Karpas-422 (cell line): ENCODE measurements around the gene PRKAG2. TPM values are rescaled to one million over a fixed set of nuclear protein-coding genes. Genes with fewer than 3 reads are reported as not detected.

ENCODE experiments used
- DNase-seq: peaks from one replicate; pipeline ENCODE4 v3.0.0-alpha.2; 2015
- H2AFZ ChIP-seq: fragments of 200-600 bp; sonication (generic); 2 replicates; pipeline ENCODE4 v1.6.1; 2014; ENCODE audit warnings: antibody characterized with exemption, low read length, mixed read lengths
- H3K27ac ChIP-seq: fragments of 200-600 bp; sonication (generic); 2 replicates; pipeline ENCODE4 v1.5.1; 2014; ENCODE audit warnings: mild to moderate bottlenecking, low read length, moderate library complexity
- H3K27me3 ChIP-seq: fragments of 200-600 bp; sonication (generic); 2 replicates; pipeline ENCODE4 v1.6.1; 2014; ENCODE audit warnings: low read length, mixed read lengths
- H3K36me3 ChIP-seq: fragments of 200-600 bp; sonication (generic); 2 replicates; pipeline ENCODE4 v1.6.1; 2014; ENCODE audit warnings: low read length, mixed read lengths; ENCODE audit not compliant: insufficient read depth
- H3K4me1 ChIP-seq: fragments of 200-600 bp; sonication (generic); 2 replicates; pipeline ENCODE4 v1.6.1; 2014; ENCODE audit warnings: mild to moderate bottlenecking, low read length, mixed read lengths
- H3K4me2 ChIP-seq: fragments of 200-600 bp; sonication (generic); 2 replicates; pipeline ENCODE4 v1.6.1; 2014; ENCODE audit warnings: low read length, low read depth, mild to moderate bottlenecking; ENCODE audit not compliant: poor library complexity, severe bottlenecking
- H3K4me3 ChIP-seq: fragments of 200-600 bp; sonication (generic); 2 replicates; pipeline ENCODE4 v1.5.1; 2014; ENCODE audit warnings: mild to moderate bottlenecking, antibody characterized with exemption, low read length, mixed read lengths
- H3K79me2 ChIP-seq: fragments of 200-600 bp; sonication (generic); 2 replicates; pipeline ENCODE4 v1.6.1; 2014; ENCODE audit warnings: mild to moderate bottlenecking, low read length, mixed read lengths
- H3K9ac ChIP-seq: fragments of 200-600 bp; sonication (generic); 2 replicates; pipeline ENCODE4 v1.6.0; 2014; ENCODE audit warnings: low read length
- H3K9me2 ChIP-seq: fragments of 200-600 bp; sonication (generic), shearing (Covaris generic); replicated peaks from 2 replicates; pipeline ENCODE4 v1.6.0; 2014; ENCODE audit warnings: mild to moderate bottlenecking, low read length, moderate library complexity; ENCODE audit not compliant: insufficient read depth
- H3K9me3 ChIP-seq: fragments of 300-700, 200-600 bp; sonication (generic); 2 replicates; pipeline ENCODE4 v1.6.1; 2014; ENCODE audit warnings: low read length, mixed read lengths
- H4K20me1 ChIP-seq: fragments of 200-600 bp; sonication (generic); 2 replicates; pipeline ENCODE4 v1.6.1; 2014; ENCODE audit warnings: mild to moderate bottlenecking, antibody characterized with exemption, low read length, low read depth; ENCODE audit not compliant: insufficient read depth
- total RNA-seq: library from RNA; depleted of rRNA; stranded (reverse); fragments of >200 nt; shearing (Covaris generic); gene quantifications from 2 replicates; pipeline ENCODE4 v1.2.3, GENCODE V29; 2014; ENCODE audit warnings: low replicate concordance

Gene PRKAG2
- total RNA-seq, 1 experiment from 2014 or later, result 6.3 TPM

- Histone ChIP-seq H3K4me2 (no peak overlapping the region), H3K9me3 (no peaks in the 10 kb centered on the region), H3K27me3 (no peaks in the 10 kb centered on the region), H3K4me3 (no peak overlapping the region), H3K9me2 (no peaks in the 10 kb centered on the region), H3K27ac (no peak overlapping the region), H3K36me3 (no peaks in the 10 kb centered on the region), H3K4me1 (no peaks in the 10 kb centered on the region), H3K9ac (no peak overlapping the region), H3K79me2 (no peaks in the 10 kb centered on the region), H2AFZ (no peak overlapping the region), H4K20me1 (no peaks in the 10 kb centered on the region)
- DNase-seq, result no peak
These were observed 54.9 kb downstream of the PRKAG2 start for GRCh38 chr7:151821806-151822540.

GRCh38 chr7:151821226-151821625, 55.7 kb downstream of the PRKAG2 start:
- Histone ChIP-seq H4K20me1 (no peaks in the 10 kb centered on the region), H3K27ac (no peak overlapping the region), H3K9ac (no peak overlapping the region)

GRCh38 chr7:151820491-151821105, 56.3 kb downstream of the PRKAG2 start:
- Histone ChIP-seq H4K20me1 (no peaks in the 10 kb centered on the region), H3K27me3 (no peaks in the 10 kb centered on the region), H3K79me2 (no peaks in the 10 kb centered on the region), H3K4me2 (no peak overlapping the region), H3K9me2 (no peaks in the 10 kb centered on the region), H3K36me3 (no peaks in the 10 kb centered on the region), H3K4me3 (no peak overlapping the region), H3K27ac (no peak overlapping the region), H3K4me1 (no peaks in the 10 kb centered on the region), H3K9ac (no peak overlapping the region), H3K9me3 (no peaks in the 10 kb centered on the region), H2AFZ (no peak overlapping the region)
- DNase-seq, result no peak

More at GRCh38 chr7:151821226-151821625, 55.7 kb downstream of the PRKAG2 start:
- Histone ChIP-seq H3K9me2 (no peaks in the 10 kb centered on the region), H3K4me2 (no peak overlapping the region), H3K27me3 (no peaks in the 10 kb centered on the region), H3K36me3 (no peaks in the 10 kb centered on the region), H3K4me3 (no peak overlapping the region), H3K9me3 (no peaks in the 10 kb centered on the region), H2AFZ (no peak overlapping the region), H3K4me1 (no peaks in the 10 kb centered on the region), H3K79me2 (no peaks in the 10 kb centered on the region)
- DNase-seq, result no peak

GRCh38 chr7:151819866-151820265, 57.0 kb downstream of the PRKAG2 start:
- Histone ChIP-seq H3K9me2 (no peaks in the 10 kb centered on the region), H3K27me3 (no peaks in the 10 kb centered on the region), H3K9ac (no peak overlapping the region), H3K4me3 (no peak overlapping the region), H3K27ac (no peak overlapping the region), H3K79me2 (no peaks in the 10 kb centered on the region), H3K4me2 (no peak overlapping the region), H3K4me1 (no peaks in the 10 kb centered on the region), H4K20me1 (no peaks in the 10 kb centered on the region), H3K9me3 (no peaks in the 10 kb centered on the region), H2AFZ (no peak overlapping the region), H3K36me3 (no peaks in the 10 kb centered on the region)
- DNase-seq, result no peak

- Histone ChIP-seq H3K27ac (no peak overlapping the region), H3K36me3 (no peaks in the 10 kb centered on the region), H3K9me2 (no peaks in the 10 kb centered on the region), H3K9me3 (no peaks in the 10 kb centered on the region), H3K79me2 (no peaks in the 10 kb centered on the region), H2AFZ (no peak overlapping the region), H3K27me3 (no peaks in the 10 kb centered on the region), H3K9ac (no peak overlapping the region), H4K20me1 (no peaks in the 10 kb centered on the region), H3K4me2 (no peak overlapping the region), H3K4me3 (no peak overlapping the region), H3K4me1 (no peaks in the 10 kb centered on the region)
- no peak for DNase-seq
These were observed 58.0 kb downstream of the PRKAG2 start for GRCh38 chr7:151818674-151819519.

- H3K27ac ChIP-seq, result no peak overlapping the region
- H3K4me2 ChIP-seq, result no peak overlapping the region
- no peaks in the 10 kb centered on the region for H3K36me3 ChIP-seq
- no peaks in the 10 kb centered on the region for H3K27me3 ChIP-seq
- H3K79me2 ChIP-seq, result no peaks in the 10 kb centered on the region
- no peaks in the 10 kb centered on the region for H3K9me2 ChIP-seq
- DNase-seq, result no peak
- no peaks in the 10 kb centered on the region for H4K20me1 ChIP-seq
- H3K9ac ChIP-seq, result no peak overlapping the region
- H3K4me1 ChIP-seq, result no peaks in the 10 kb centered on the region
- no peak overlapping the region for H2AFZ ChIP-seq
- H3K9me3 ChIP-seq, result no peaks in the 10 kb centered on the region
- no peak overlapping the region for H3K4me3 ChIP-seq
These were observed 58.8 kb downstream of the PRKAG2 start for GRCh38 chr7:151817981-151818673.

GRCh38 chr7:151817315-151817690, 59.6 kb downstream of the PRKAG2 start:
- Histone ChIP-seq H3K27me3 (no peaks in the 10 kb centered on the region), H3K4me3 (no peak overlapping the region), H3K9ac (no peak overlapping the region), H3K4me2 (no peak overlapping the region), H2AFZ (no peak overlapping the region), H3K79me2 (no peaks in the 10 kb centered on the region), H3K36me3 (no peaks in the 10 kb centered on the region), H3K9me3 (no peaks in the 10 kb centered on the region), H3K27ac (no peak overlapping the region), H3K4me1 (no peaks in the 10 kb centered on the region), H4K20me1 (no peaks in the 10 kb centered on the region), H3K9me2 (no peaks in the 10 kb centered on the region)
- no peak for DNase-seq
